GM23338 (cell line): ENCODE results near the gene MSH3.

Experiments
- EZH2 ChIP-seq: fragments of 200-600 bp; sonication (generic); IDR thresholded peaks from one replicate; pipeline ENCODE4 v1.8.0; 2017; ENCODE audit warnings: antibody characterized with exemption, mild to moderate bottlenecking, low read depth; ENCODE audit not compliant: unreplicated experiment
- EZH2phosphoT487 ChIP-seq: fragments of 200-600 bp; sonication (generic); IDR thresholded peaks from one replicate; pipeline ENCODE4 v1.8.1; 2018; ENCODE audit warnings: antibody characterized with exemption; ENCODE audit not compliant: unreplicated experiment
- POLR2AphosphoS5 ChIP-seq: IDR thresholded peaks from 2 replicates; pipeline ENCODE4 v1.6.1; 2016; ENCODE audit warnings: antibody characterized with exemption, low read depth
- TF ChIP-seq, protein P1 (sequence below): IDR thresholded peaks from one replicate; pipeline ENCODE4 v1.6.1; 2018; ENCODE audit warnings: antibody characterized with exemption; ENCODE audit not compliant: unreplicated experiment
- TF ChIP-seq, protein P2 (sequence below), 2 experiments: fragments of 200-600 bp in 1 of 2; sonication (generic) in 1 of 2; conservative IDR thresholded peaks; 2 replicates each; pipeline versions ENCODE4 v1.5.1 to v1.6.1; 2016 to 2017; ENCODE audit warnings: antibody characterized with exemption in 2 of 2, low read depth in 2 of 2, mild to moderate bottlenecking in 2 of 2, moderate library complexity in 1 of 2

- TF ChIP-seq POLR2AphosphoS5: no peak
- TF ChIP-seq, protein P1, sequence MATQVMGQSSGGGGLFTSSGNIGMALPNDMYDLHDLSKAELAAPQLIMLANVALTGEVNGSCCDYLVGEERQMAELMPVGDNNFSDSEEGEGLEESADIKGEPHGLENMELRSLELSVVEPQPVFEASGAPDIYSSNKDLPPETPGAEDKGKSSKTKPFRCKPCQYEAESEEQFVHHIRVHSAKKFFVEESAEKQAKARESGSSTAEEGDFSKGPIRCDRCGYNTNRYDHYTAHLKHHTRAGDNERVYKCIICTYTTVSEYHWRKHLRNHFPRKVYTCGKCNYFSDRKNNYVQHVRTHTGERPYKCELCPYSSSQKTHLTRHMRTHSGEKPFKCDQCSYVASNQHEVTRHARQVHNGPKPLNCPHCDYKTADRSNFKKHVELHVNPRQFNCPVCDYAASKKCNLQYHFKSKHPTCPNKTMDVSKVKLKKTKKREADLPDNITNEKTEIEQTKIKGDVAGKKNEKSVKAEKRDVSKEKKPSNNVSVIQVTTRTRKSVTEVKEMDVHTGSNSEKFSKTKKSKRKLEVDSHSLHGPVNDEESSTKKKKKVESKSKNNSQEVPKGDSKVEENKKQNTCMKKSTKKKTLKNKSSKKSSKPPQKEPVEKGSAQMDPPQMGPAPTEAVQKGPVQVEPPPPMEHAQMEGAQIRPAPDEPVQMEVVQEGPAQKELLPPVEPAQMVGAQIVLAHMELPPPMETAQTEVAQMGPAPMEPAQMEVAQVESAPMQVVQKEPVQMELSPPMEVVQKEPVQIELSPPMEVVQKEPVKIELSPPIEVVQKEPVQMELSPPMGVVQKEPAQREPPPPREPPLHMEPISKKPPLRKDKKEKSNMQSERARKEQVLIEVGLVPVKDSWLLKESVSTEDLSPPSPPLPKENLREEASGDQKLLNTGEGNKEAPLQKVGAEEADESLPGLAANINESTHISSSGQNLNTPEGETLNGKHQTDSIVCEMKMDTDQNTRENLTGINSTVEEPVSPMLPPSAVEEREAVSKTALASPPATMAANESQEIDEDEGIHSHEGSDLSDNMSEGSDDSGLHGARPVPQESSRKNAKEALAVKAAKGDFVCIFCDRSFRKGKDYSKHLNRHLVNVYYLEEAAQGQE: no peak
- TF ChIP-seq, protein P2, sequence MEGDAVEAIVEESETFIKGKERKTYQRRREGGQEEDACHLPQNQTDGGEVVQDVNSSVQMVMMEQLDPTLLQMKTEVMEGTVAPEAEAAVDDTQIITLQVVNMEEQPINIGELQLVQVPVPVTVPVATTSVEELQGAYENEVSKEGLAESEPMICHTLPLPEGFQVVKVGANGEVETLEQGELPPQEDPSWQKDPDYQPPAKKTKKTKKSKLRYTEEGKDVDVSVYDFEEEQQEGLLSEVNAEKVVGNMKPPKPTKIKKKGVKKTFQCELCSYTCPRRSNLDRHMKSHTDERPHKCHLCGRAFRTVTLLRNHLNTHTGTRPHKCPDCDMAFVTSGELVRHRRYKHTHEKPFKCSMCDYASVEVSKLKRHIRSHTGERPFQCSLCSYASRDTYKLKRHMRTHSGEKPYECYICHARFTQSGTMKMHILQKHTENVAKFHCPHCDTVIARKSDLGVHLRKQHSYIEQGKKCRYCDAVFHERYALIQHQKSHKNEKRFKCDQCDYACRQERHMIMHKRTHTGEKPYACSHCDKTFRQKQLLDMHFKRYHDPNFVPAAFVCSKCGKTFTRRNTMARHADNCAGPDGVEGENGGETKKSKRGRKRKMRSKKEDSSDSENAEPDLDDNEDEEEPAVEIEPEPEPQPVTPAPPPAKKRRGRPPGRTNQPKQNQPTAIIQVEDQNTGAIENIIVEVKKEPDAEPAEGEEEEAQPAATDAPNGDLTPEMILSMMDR (conservative IDR thresholded peaks at IDR 0.05; ENCODE audit: low read depth in 2 of 2): no peak
- no peak for TF ChIP-seq EZH2
- no peak for TF ChIP-seq EZH2phosphoT487
These were observed 46.6 kb upstream of the MSH3 start for GRCh38 chr5:80607832-80608231.
